GM21737 (cell line): ENCODE data around the gene GIMAP1.
A peak's percentile ranks its signal among the peaks of the same experiment; 100 is the strongest.

Source experiments
- ATAC-seq: cut with Tn5 transposase; IDR thresholded peaks from one replicate; pipeline ENCODE4 v1.9.1; 2021; ENCODE audit warnings: mild to moderate bottlenecking, moderate library complexity; ENCODE audit not compliant: unreplicated experiment

Gene GIMAP1

DNA sequence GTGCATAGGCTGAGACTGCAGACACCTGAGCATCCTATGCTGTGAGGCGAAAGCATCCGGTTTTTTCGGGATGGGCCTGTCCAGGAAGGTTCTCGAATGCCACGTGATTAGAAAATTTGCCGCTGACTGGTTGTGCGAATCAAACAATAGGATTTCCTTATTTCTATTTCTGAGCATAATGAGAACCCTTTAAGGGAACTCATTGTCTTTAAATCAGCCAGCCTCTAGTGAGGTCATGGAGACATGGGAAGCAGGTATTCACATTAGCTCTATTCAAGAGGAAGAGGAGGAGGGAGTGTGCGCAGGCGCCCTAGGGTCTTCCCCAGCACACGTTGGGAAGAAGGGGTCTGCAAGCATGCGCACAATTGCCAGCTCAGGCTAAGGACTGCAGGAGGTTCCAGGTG is 5.6 kb downstream of the GIMAP1 start:
- ATAC-seq, result no peak

DNA sequence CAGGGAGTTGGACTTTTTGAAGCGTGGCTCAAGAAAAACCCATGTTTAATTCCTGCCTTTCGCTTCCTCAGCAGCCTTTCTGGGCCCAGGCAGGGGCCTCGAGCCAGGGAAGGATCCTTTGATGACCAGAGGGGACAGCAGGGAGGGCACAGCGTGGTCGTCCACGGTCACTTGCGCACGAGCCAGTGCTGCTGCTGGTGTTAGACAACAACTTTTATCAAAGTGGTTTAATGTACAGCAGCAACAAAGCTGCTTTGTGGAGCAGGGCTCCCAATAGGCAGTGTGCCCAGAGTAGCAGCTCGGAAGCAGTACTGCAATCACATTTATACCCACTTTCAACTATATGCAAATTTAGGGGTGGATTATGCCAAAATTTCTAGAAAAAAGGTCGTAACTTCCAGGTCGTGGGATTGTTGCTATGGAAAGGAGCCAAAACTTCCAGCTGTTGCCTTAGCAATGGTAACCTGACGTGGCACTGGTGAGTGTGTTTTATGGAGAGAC is 6.1 kb downstream of the GIMAP1 start:
- ATAC-seq, result no peak

DNA sequence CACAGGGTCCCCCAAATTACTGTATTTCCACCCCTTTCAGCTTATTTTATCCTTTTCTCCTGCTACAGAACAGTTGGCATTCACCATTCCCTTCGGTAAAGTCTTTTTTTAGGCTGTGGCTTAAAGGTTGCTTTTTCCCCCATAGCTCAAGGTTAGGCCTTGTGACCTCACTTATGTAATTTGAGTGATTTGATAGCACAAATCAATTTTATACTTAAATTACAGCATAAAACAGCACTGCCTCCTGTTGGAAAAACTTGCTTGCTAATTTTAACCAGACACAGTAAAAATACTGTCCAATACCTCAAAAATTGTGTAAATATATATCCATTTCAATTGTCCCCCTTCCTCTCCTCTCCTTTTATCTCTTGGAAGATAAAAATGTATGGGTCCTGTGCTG is 7.1 kb downstream of the GIMAP1 start:
- no peak for ATAC-seq

DNA sequence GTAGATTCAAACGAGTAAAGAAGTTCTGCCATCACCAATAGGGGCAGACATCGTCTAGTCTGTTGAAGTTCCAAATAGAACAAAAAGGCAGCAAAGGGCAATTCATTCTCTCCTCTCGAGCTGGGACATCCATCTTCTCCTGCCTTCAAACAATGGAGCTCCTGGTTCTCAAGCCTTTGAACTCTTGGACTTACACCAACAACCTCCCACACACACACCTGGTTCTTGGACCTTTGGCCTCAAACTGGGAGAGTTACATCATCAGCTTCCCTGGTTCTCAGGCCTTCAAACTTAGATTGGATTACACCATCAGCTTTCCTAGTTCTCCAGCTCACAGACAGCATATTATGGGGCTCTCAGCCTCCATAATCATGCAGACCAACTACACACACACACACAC is 11.0 kb downstream of the GIMAP1 start:
- ATAC-seq, result no peak

DNA sequence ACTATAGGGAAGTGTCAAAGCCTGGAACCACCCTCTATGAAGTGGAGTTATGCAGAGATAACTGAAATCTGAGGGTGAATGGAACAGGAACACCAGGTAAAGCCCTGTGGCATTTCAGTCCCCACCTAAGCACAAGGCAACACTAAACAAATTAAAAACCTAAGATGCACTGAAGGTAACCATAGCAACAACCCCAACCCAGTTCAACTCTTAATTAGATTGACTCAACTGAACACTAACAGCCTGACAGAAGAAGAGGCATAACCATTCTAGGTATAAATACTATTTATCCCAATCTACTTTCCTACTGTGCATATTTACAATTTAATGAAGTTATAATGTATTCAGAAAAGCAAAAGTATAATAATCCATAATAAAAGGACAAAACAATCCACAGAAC is 11.6 kb downstream of the GIMAP1 start:
- no peak for ATAC-seq

DNA sequence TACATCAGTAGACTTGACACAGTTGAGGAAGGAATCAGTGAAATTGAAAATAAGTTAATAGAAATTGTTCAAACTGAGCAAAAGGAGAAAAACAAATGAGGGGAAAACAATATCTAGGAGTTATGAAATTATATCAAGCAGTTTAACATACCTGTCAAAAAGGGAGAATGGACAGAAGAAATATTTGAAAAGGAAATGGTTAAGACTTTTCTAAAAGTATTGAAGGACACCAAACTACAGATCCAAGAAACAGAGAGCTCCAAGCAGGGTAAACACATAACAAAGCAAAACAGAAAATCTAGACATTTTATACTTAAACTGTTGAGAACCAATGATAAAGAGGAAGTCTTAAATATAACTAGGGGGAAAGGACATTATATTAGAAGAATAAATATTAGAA is 12.2 kb downstream of the GIMAP1 start:
- no peak for ATAC-seq

DNA sequence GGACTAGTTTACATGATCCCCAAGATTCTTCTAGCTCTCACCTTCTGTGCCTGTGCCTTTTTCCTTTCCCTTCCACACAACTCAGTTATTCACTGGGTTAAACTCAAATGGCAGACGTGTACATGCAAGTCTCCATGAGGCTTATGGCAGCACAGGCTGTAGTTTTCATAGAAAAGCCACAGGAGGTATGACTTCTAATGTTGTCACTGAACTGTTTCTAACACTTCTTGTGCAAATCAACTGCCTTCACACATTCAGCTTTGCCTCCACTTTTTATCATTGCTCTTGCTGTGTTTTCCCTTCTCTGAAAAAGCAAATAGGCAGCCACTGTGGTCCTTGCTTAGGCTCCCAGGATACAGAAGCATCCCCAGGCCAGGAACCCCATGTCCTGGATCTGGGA is 15.5 kb downstream of the GIMAP1 start:
- no peak for ATAC-seq

DNA sequence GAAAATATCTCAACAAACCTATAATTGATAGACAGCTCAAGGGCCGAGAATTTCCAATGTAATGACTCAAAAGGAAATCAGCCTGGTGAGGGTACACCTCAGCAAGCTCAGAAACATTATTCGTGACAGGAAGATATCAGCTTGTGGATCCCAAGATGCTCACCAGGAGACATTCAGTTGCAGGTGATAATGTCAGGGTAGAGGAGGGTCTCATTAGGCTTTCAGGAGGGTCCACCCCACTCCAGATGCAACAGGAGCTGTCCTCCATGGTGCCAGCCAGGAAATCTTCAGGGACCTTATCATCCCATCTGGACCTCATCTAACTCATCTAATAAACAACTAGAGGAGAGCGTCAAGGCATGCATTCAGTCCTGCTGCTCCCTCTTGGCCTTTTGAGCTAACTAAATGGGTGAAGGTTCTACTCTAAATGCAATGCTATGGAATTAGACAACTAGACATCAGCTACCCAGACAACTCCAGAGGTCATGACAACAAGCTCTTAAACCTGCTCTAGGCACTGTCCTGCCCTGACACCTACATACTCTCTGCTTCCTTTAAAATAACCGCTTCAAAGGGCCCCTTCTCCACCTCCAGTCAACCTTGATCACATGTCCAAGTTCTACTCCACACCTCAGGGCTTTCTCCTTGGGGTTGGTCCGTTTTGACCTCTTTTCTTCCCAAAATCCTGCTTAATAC is 16.5 kb downstream of the GIMAP1 start:
- ATAC-seq, result no peak

DNA sequence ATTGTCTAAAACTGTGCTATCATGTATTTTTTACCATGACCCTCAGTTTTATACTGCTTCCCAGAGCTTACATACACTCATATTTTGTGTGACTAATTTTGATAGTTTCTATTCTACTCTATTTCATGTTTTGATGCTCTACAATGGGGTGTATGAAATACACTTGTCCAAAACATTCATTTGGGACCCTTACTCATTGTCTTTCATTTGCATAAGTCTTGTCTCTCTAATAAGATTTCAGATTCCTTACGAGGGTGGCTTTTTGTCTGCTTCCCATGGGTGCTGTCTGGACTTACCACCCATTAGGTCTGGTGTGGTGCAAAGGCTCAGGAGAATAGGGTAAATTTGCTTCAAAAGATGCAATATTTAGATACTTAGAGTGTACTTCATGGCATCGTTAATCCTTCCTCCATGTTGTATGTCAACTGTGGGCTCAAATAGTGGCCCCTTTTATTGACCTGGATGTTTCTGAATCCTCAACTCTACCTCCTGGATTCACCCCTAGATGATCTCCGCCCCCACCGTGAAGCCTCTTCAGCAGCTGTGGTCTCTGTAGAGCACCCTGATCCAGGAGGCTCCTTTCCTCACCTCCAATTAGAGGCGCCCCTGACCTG is 17.2 kb downstream of the GIMAP1 start:
- ATAC-seq, result no peak

DNA sequence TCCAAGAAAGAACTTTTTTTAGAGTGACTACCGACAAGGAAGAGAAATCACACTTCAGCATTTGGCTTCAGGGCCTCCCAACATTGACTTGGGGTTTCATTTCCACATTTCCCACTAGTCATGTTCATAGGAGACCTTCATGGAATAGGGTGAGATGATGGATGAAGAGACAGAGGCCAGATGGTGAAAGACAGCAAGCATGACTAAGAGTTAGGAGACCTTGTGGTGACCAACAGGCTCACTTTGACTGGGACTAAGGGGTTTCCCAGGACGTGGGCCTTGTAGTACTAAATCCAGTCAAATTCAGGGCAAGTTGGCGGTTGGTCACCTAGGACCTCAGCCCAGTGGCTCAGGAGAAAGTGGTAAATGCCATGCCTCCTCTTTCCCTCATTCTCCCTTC is 17.8 kb downstream of the GIMAP1 start:
- no peak for ATAC-seq

DNA sequence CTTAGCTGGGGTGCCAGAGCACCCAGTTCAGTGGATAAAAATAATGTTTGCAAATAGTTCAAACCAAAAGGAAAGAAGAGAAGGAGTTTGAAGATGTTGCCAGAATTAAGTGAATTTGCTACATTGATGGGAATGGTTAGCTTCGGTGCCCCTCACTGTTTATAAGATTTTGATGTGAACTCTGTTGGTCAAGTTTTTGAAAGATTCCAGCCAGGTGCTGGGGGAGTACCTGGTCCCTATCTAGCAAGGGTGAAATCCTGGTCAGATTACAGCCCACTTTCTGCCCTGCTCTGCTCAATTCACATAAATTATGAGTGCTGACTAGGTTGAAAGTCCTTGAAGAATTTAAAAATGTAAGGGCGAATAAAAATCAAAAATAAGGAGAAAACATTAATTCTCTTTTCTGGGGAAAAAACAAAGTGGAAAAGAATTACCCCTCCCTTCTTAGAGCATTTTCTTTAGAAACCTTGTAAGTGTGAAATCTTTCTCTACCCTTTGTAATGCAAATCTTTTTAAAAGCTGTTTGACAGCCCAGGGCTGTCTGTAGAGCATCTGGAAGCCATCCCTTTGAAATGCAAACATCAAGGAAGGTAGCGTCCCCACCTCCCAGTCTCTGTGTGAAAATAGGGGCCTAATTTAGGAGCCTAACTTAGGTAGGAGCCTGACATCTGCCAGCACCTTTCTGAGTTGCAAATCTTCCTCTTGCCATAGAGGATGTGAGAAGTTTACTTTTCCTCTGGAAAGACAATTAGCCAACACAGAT is 19.4 kb downstream of the GIMAP1 start:
- no peak for ATAC-seq

DNA sequence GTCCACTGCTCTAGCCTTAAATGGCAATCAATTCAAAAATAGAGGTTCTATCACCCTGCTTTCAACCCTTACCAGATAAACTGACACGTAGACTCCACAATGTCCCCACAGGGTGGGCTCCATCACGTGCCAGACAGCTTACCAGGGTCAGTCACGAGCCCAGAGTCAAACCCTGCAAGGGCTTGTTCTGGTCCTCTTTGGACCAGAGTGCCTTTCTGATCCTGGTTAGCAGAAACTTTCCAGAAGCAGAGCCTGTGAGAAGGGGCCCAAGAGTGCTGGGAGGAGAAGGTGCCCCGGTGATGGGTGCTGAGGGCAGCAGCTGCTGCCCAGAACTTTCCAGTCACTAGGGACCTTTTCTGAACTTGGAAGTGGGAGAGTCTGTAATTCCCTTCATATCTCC is 20.5 kb downstream of the GIMAP1 start:
- no peak for ATAC-seq

DNA sequence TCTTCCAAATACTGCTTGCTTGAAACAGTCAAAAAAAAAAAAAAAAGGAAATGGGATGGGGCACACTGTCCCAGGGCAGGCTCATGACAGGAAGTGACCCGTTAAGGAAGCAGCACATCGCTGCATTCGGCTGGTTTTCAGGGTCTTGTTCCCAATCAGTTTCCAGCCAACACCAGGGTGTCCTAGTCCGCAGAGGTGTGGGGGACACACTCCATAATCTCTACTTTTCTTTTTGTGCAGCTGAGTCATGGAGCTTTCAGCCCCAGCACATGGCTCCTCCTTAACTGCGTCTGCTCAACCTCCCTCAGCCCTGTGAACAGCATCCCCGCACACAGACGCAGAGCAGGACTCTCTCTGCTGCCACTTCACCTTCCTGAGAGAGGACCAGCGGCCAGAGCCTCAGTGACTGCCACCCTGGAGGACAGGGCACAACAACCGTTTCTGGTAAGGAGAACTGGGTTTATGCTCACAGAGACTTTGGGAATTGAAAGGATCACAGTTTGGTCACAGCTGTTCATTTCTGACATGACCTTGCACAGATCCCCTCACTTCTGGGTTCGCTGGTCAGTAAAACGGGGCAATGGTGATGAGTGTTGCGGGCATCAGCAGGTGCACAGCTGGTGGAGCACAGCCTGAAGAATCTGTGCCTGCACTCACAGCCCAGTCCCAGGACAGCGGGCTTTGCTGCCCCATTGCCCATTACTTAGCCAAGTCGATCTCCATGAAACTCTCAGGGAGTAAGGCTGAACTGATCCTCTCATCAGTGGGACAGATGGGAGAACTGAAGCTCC is 21.0 kb downstream of the GIMAP1 start, which contains the start of gene GIMAP5:
GIMAP5 (plus strand) TSS at position 154 of the 791 bp plus-strand sequence. CDS start 3,467 bp downstream, outside the sequence.
- ATAC-seq, result peak; percentile 73

DNA sequence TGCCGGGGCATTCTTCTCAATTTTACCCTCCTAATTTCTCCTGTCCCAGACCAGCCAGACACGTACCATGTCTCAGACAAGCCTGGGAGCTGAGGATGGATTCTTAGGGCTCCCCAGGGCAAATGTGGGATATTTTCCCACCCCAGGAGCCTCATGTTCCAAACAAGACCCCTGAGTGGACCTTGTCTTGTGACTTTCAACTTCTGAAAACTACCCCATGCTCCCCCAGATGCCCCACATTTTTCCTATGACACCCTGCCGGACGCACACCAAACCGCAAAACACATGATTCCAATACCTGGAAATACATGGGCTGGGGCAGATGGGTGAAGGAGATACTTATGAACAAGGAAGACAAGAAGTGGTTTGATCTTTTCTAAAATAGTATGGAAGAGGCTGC is 21.7 kb downstream of the GIMAP1 start:
- no peak for ATAC-seq

DNA sequence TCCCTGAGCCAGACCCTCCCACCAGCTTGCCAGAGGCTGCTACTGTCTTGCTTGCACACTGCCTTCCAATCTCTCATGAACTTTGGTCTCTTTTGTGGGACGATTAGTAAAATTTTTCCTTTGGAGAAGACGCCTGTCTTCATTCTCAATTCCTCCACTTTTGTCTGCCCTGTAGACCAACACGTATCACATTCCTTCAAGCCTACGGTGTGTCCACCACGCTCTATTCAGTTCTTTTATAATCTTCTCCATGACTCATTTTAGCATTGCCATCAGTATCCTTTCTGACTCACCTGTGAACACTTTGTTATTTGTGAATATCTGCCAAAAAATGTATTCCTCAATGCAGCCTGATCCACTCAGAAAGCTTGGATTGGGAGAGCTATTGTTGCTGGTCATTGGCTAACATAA is 22.2 kb downstream of the GIMAP1 start:
- ATAC-seq, result no peak

DNA sequence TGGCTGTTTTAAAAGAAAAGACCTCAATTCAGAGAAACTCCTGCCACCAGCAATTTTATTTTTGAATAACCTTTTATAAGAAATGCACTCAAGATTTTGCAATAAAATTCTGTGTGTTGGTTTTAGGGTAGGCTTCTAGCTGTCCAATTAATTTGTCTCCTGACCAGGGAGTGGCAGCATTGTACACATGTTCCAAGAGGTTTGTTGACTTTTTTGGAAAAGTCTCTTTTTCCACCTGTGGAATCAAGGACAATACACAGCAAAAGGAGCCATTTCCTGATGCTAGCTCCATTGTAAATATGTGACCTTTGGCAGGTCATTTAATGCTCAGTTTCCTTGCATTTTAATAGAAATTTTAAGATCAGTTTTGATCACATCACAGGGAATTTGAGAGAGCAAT is 22.6 kb downstream of the GIMAP1 start:
- ATAC-seq, result no peak

DNA sequence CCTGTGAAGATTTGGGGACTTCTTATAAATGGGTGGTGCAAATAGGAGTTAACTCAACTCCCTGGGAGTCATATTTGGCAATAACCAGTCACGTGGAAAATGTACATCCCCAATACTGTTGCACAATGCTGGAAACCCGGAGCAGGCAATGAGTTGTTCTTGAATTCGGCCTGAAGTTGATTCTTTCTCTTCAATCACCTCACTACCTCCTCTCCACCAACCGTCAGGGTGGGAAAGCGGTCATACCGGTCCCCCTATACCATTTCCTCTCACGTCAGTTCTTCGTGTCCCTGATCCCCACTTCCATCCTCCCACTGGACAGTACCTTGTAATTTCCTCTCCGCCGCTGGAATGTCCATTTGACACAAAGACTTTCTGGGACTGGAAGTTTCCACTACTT is 23.6 kb downstream of the GIMAP1 start:
- ATAC-seq, result no peak

DNA sequence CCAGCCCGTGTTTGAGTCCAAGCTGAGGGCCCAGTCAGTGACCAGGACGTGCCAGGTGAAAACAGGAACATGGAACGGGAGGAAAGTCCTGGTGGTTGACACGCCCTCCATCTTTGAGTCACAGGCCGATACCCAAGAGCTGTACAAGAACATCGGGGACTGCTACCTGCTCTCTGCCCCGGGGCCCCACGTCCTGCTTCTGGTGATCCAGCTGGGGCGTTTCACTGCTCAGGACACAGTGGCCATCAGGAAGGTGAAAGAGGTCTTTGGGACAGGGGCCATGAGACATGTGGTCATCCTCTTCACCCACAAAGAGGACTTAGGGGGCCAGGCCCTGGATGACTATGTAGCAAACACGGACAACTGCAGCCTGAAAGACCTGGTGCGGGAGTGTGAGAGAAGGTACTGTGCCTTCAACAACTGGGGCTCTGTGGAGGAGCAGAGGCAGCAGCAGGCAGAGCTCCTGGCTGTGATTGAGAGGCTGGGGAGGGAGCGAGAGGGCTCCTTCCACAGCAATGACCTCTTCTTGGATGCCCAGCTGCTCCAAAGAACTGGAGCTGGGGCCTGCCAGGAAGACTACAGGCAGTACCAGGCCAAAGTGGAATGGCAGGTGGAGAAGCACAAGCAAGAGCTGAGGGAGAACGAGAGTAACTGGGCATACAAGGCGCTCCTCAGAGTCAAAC is 26.0 kb downstream of the GIMAP1 start:
- no peak for ATAC-seq

DNA sequence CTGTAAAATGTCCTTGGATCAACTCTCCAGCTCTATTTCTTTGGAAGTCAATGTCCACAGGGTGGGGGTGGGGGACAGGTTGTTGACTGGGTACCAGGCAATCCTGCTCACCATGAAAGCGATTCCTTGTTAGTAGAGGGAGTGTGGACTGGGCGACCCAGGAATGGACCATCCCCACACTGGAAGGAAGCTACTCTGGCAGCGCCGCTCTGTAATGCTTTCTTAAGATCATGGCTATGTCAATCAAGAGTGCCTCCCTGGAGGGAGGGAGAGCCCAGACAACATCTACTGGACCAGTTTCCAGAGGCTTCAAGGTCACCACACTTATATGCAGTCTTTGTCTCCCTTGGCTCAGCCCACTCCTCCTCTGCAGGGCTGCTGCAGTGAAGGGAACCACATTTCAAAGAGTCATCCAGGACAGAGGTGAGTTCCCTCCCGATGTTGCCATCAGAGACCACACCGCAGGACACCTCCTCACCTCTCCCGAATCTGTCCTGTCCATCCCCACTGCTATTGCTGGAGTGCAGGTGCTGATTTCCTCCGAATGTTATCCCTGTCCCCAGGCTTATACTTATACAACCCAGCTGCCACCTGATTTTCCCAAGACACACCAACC is 27.7 kb downstream of the GIMAP1 start:
- ATAC-seq, result no peak

DNA sequence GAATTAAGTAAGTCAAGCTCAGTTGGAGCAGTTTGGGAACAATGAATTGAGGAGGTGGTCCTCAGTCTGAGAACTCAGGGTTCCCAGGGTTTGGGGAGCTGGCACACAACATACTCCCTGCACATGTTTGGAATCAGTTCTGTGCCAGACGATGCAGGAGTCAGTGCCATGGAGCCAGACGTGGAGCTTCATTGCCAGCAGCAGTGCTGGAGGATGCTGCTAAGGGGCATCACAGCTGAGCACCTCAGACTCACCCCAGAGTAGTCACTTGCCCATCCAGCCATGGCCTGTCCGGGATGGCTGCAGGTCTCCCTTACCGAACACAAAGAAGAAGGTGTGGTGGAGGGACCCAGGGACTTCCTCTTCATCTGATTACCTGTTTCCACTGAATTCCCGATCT is 28.7 kb downstream of the GIMAP1 start:
- no peak for ATAC-seq
